B cell (primary cell): ENCODE measurements around the gene ZNF683. TPM values are rescaled to one million over a fixed set of nuclear protein-coding genes. Genes with fewer than 3 reads are reported as not detected.

ENCODE experiments used
- ATAC-seq: fragments of 200-7000 bp; cut with Tn5 transposase; one replicate; pipeline ENCODE4 v1.10.0; 2021; ENCODE audit warnings: low read depth, mild to moderate bottlenecking, moderate number of reproducible peaks, moderate library complexity
- CTCF ChIA-PET: fragments of 350-600 bp; sonication (Branson Sonifier 250); formaldehyde crosslinking; loops from one replicate; lab custom pipeline; 2021; ENCODE audit warnings: antibody characterized with exemption, inconsistent platforms; lab: Charles Lee
- POLR2A ChIA-PET: fragments of 350-600 bp; sonication (Branson Sonifier 250); formaldehyde crosslinking; loops from one replicate; lab custom pipeline; 2021; ENCODE audit warnings: antibody characterized with exemption; lab: Charles Lee
- DNase-seq: peaks from one replicate; pipeline ENCODE4 v3.0.0; 2013
- H2AFZ ChIP-seq: 2 replicates; pipeline ENCODE4 v1.6.1; 2012; ENCODE audit warnings: mild to moderate bottlenecking, low read depth, low read length; ENCODE audit not compliant: insufficient read depth, poor library complexity, severe bottlenecking
- H3K27ac ChIP-seq, 2 donors: 1 replicate in 1 of 2; 2 replicates in 1 of 2; pipeline ENCODE4 v1.5.1; 2012 to 2013; ENCODE audit warnings: low read length in 2 of 2, mild to moderate bottlenecking in 2 of 2, moderate library complexity in 1 of 2
- H3K27me3 ChIP-seq, 4 experiments: fragments of 200-600 bp in 1 of 4; sonication (generic) in 1 of 4; replicated peaks in 1 of 4; 1 replicate in 2 of 4; 2 replicates in 2 of 4; pipeline versions ENCODE4 v1.6.1 to v1.7.0; 2013 to 2016; ENCODE audit warnings: low read length in 3 of 4, mild to moderate bottlenecking in 2 of 4, mixed read lengths in 1 of 4, moderate library complexity in 1 of 4; ENCODE audit not compliant: insufficient read depth in 4 of 4, control insufficient read depth in 3 of 4; ENCODE audit errors: control extremely low read depth in 1 of 4
- H3K36me3 ChIP-seq, 2 experiments: replicated peaks in 1 of 2; 1 replicate in 1 of 2; 2 replicates in 1 of 2; pipeline versions ENCODE4 v1.6.1 to v1.7.1; 2013; ENCODE audit warnings: low read length in 1 of 2; ENCODE audit not compliant: insufficient read depth in 2 of 2, control insufficient read depth in 1 of 2; ENCODE audit errors: control extremely low read depth in 1 of 2, extremely low read depth in 1 of 2
- H3K4me1 ChIP-seq, 2 donors: fragments of 200-600 bp in 1 of 2; sonication (generic) in 1 of 2; 1 replicate in 1 of 2; 2 replicates in 1 of 2; pipeline versions ENCODE4 v1.5.1 to v1.6.1; 2013 to 2017; ENCODE audit warnings: low read length in 2 of 2; ENCODE audit not compliant: control insufficient read depth in 2 of 2, insufficient read depth in 2 of 2
- H3K4me2 ChIP-seq: replicated peaks from 2 replicates; pipeline ENCODE3; 2012; ENCODE audit warnings: mild to moderate bottlenecking, low read depth, low read length; ENCODE audit not compliant: poor library complexity, severe bottlenecking
- H3K4me3 ChIP-seq, 5 experiments: fragments of 200-600 bp in 1 of 5; sonication (generic) in 1 of 5; 1 replicate in 3 of 5; 2 replicates in 2 of 5; pipeline versions ENCODE4 v1.5.1 to v1.7.0; 2011 to 2016; ENCODE audit warnings: low read length in 4 of 5, mild to moderate bottlenecking in 4 of 5, low read depth in 2 of 5, control low read depth in 1 of 5, moderate library complexity in 1 of 5; ENCODE audit not compliant: insufficient read depth in 1 of 5; ENCODE audit errors: control extremely low read depth in 1 of 5, extremely low read depth in 1 of 5
- H3K79me2 ChIP-seq: fragments of 200-600 bp; sonication (generic); one replicate; pipeline ENCODE4 v1.6.0; 2016; ENCODE audit warnings: low read length; ENCODE audit not compliant: control insufficient read depth, insufficient read depth
- H3K9ac ChIP-seq: fragments of 200-600 bp; sonication (generic); 2 replicates; pipeline ENCODE4 v1.6.1; 2017; ENCODE audit warnings: mild to moderate bottlenecking, low read length, moderate library complexity
- H3K9me3 ChIP-seq, 3 donors: one replicate each; pipeline versions ENCODE4 v1.6.1 to v1.7.1; 2013; ENCODE audit warnings: low read length in 2 of 3; ENCODE audit not compliant: control insufficient read depth in 2 of 3, insufficient read depth in 1 of 3; ENCODE audit errors: control extremely low read depth in 1 of 3
- H4K20me1 ChIP-seq: 2 replicates; pipeline ENCODE4 v1.6.0; 2012; ENCODE audit warnings: mild to moderate bottlenecking, low read length; ENCODE audit not compliant: insufficient read depth, control insufficient read depth, poor library complexity, severe bottlenecking
- H3K27ac Mint-ChIP-seq: one replicate; pipeline ENCODE4 v1.8.0; 2021; ENCODE audit warnings: mixed read lengths
- H3K27me3 Mint-ChIP-seq: one replicate; pipeline ENCODE4 v1.8.0; 2021; ENCODE audit warnings: mixed read lengths
- H3K4me1 Mint-ChIP-seq: one replicate; pipeline ENCODE4 v1.8.0; 2021; ENCODE audit warnings: mixed read lengths
- H3K4me3 Mint-ChIP-seq: one replicate; pipeline ENCODE4 v1.8.0; 2021; ENCODE audit warnings: mixed read lengths
- H3K9me3 Mint-ChIP-seq: one replicate; pipeline ENCODE4 v1.8.0; 2022; ENCODE audit warnings: mixed read lengths; ENCODE audit not compliant: insufficient read depth
- CTCF ChIP-seq: fragments of 200-600 bp; IDR thresholded peaks from one replicate; pipeline ENCODE4 v1.8.0; 2022; ENCODE audit warnings: antibody characterized with exemption, mild to moderate bottlenecking
- EZH2 ChIP-seq: IDR thresholded peaks from 2 replicates; pipeline ENCODE4 v1.6.1; 2012; ENCODE audit warnings: borderline replicate concordance, low read depth, mild to moderate bottlenecking, moderate library complexity, low read length; ENCODE audit not compliant: insufficient read depth, poor library complexity, severe bottlenecking
- WGBS: methylation state at CpG from one replicate; pipeline ENCODE4 v1.1.5; 2013; ENCODE audit warnings: missing lambda C conversion rate; ENCODE audit not compliant: insufficient coverage; 5-methylcytosine and 5-hydroxymethylcytosine counted together
- intact Hi-C: fragments of 100-400 bp; cut with micrococcal nuclease; formaldehyde crosslinking; loops from one replicate; pipeline ENCODE4 v1.10.0; 2022
- polyA plus RNA-seq: library from polyadenylated mRNA; depleted of rRNA; stranded (reverse); fragments of >200 nt; gene quantifications from 2 replicates; pipeline ENCODE4 v1.2.3, GENCODE V29; 2012
- total RNA-seq, 2 donors: library from RNA; stranded (reverse); fragments of 120-200 nt in 1 of 2; gene quantifications; 1 replicate in 1 of 2; 2 replicates in 1 of 2; pipeline versions ENCODE4 v1.2.3 to v1.2.4, GENCODE V29; 2013 to 2022

Gene ZNF683
- total and polyA plus RNA-seq, 2 donors (not counting 1 experiment from before 2014, with no cell fraction given), result 0.45 to 0.67 TPM

GRCh38 chr1:26399034-26399433, 26.5 kb upstream of the ZNF683 start:
- H3K27me3 Mint-ChIP-seq, result peaks cover 20% of the 10 kb centered on the region
- no peaks in the 10 kb centered on the region for H3K4me1 ChIP-seq
- ChIA-PET CTCF (interaction anchor here (2.3 kb wide), 1 partner anchor 18 kb away, joined by 13 read pairs; no protein-coding TSS in a partner anchor), POLR2A (no interaction called here)
- WGBS, result no CpG with 5 or more reads among the region's 3 CpGs
- H3K27me3 ChIP-seq, result no peaks in the 10 kb centered on the region
- no peaks in the 10 kb centered on the region for H3K9me3 ChIP-seq
- H4K20me1 ChIP-seq, result no peaks in the 10 kb centered on the region
- H3K4me1 Mint-ChIP-seq, result no peaks in the 10 kb centered on the region
- TF ChIP-seq CTCF (no peak), EZH2 (no peak)
- no peaks in the 10 kb centered on the region for H3K36me3 ChIP-seq
- H3K79me2 ChIP-seq, result no peaks in the 10 kb centered on the region
- no peak overlapping the region for H3K4me2 ChIP-seq
- no peak overlapping the region for H3K4me3 Mint-ChIP-seq
- ATAC-seq, result no peak
- H3K27ac ChIP-seq, result no peak overlapping the region
- no peak overlapping the region for H3K27ac Mint-ChIP-seq
- H2AFZ ChIP-seq, result no peak overlapping the region
- H3K9me3 Mint-ChIP-seq, result no peaks in the 10 kb centered on the region
- H3K9ac ChIP-seq, result no peak overlapping the region
- no peak overlapping the region for H3K4me3 ChIP-seq
- no peak for DNase-seq
- intact Hi-C loops, result no loop called here

DNA sequence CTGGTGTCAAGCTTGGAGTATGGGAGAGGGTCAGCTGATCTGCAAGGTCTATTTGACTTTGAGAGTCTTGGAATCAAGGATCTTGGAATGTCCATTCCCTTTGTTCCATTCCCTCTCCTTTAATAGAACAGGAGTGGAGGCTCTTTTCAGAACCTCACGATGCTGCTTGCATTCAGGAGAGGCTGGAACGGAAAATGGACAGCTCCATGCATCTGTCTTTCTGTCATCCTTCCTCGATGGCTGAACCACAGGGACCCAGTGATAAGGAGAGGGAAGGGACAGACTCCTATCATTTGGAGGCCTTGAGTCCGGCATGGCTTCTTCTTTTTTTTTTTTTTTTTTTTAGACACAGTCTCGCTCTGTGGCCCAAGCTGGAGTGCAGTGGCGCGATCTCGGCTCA, 23.2 kb upstream of the ZNF683 start:
- no peak overlapping the region for H3K4me3 ChIP-seq
- Mint-ChIP-seq H3K27me3 (peaks cover 8% of the 10 kb centered on the region), H3K4me1 (peaks cover 2% of the 10 kb centered on the region), H3K9me3 (no peaks in the 10 kb centered on the region), H3K4me3 (no peak overlapping the region), H3K27ac (no peak overlapping the region)
- peaks cover 0 to 2% (median 0%) of the 10 kb centered on the region in 4 experiments for H3K27me3 ChIP-seq
- ChIA-PET CTCF (interaction anchor here (0.6 to 3.6 kb wide), 7 partner anchors 10 to 251 kb away, joined by 3 to 14 read pairs (median 3); partner anchors contain the start of genes C1orf232 and ZNF593), POLR2A (no interaction called here)
- DNase-seq (no peak), ATAC-seq (no peak)
- no peak overlapping the region for H3K9ac ChIP-seq
- WGBS, result no CpG with 5 or more reads among the region's 8 CpGs
- no peaks in the 10 kb centered on the region for H3K79me2 ChIP-seq
- TF ChIP-seq EZH2 (no peak), CTCF (no peak)
- no peak overlapping the region for H2AFZ ChIP-seq
- no peaks in the 10 kb centered on the region for H3K4me1 ChIP-seq
- H3K9me3 ChIP-seq, result no peaks in the 10 kb centered on the region
- H3K27ac ChIP-seq, result no peak overlapping the region
- no peaks in the 10 kb centered on the region for H3K36me3 ChIP-seq
- H4K20me1 ChIP-seq, result no peaks in the 10 kb centered on the region
- intact Hi-C loops, result no loop called here
- no peak overlapping the region for H3K4me2 ChIP-seq
